ENCODE results near the gene GSTM1.
"Not testable (repeated sequence)": the region's sequence is repeated elsewhere in the genome, so short reads cannot be mapped to it uniquely, and the experiment has no call there.

GSTM1 gene

GRCh38 chr1:109704173-109704572, 16.6 kb downstream of the GSTM1 start:
- no peak for DNase-seq

- DNase-seq = no peak
Measured at GRCh38 chr1:109705411-109705810, 17.8 kb downstream of the GSTM1 start.

- DNase-seq = not testable (repeated sequence)
Measured at GRCh38 chr1:109708949-109709348, 21.3 kb downstream of the GSTM1 start.

GRCh38 chr1:109709822-109710221, 22.2 kb downstream of the GSTM1 start:
- not testable (repeated sequence) for DNase-seq

GRCh38 chr1:109711593-109712320, 24.1 kb downstream of the GSTM1 start, which contains the start of gene GSTM5:
GSTM5 (plus strand) TSS chr1:109712251; CDS start chr1:109712313, 62 bp downstream.
- not testable (repeated sequence) for DNase-seq

- DNase-seq = no peak
Measured at GRCh38 chr1:109712321-109712864, 24.8 kb downstream of the GSTM1 start.

- DNase-seq = no peak
Measured at GRCh38 chr1:109713636-109714035, 26.0 kb downstream of the GSTM1 start.

- DNase-seq = no peak
Measured at GRCh38 chr1:109714661-109715372, 27.2 kb downstream of the GSTM1 start.

- no peak for DNase-seq
Measured at GRCh38 chr1:109716121-109716520, 28.5 kb downstream of the GSTM1 start.

- DNase-seq = no peak
Measured at GRCh38 chr1:109716570-109717090, 29.0 kb downstream of the GSTM1 start.

- no peak for DNase-seq
Measured at GRCh38 chr1:109717729-109718128, 30.1 kb downstream of the GSTM1 start.

GRCh38 chr1:109718495-109718894, 30.9 kb downstream of the GSTM1 start:
- no peak for DNase-seq

- no peak for DNase-seq
Measured at GRCh38 chr1:109719337-109719837, 31.8 kb downstream of the GSTM1 start.

- DNase-seq = no peak
Measured at GRCh38 chr1:109721042-109721441, 33.4 kb downstream of the GSTM1 start.

- DNase-seq = no peak
Measured at GRCh38 chr1:109721971-109722370, 34.4 kb downstream of the GSTM1 start.

- DNase-seq = no peak
Measured at GRCh38 chr1:109722908-109723691, 35.5 kb downstream of the GSTM1 start.

- DNase-seq = no peak
Measured at GRCh38 chr1:109724933-109725332, 37.3 kb downstream of the GSTM1 start.

- DNase-seq = no peak
Measured at GRCh38 chr1:109725510-109725909, 37.9 kb downstream of the GSTM1 start.

- DNase-seq = no peak
Measured at GRCh38 chr1:109726007-109726406, 38.4 kb downstream of the GSTM1 start.

- DNase-seq = no peak
Measured at GRCh38 chr1:109726728-109727373, 39.2 kb downstream of the GSTM1 start.

- DNase-seq = no peak
Measured at GRCh38 chr1:109728870-109729269, 41.3 kb downstream of the GSTM1 start.

GRCh38 chr1:109730666-109731065, 43.0 kb downstream of the GSTM1 start:
- no peak for DNase-seq

All from activated CD8-positive, alpha-beta memory T cell treated with anti-CD3 and anti-CD28 coated beads, Interleukin-2, amount 50 U/mL, for 4 hours (primary cell).